GM19438 (cell line): ENCODE measurements around the gene GRM8.
"Not testable (repeated sequence)": the region's sequence is repeated elsewhere in the genome, so short reads cannot be mapped to it uniquely, and the experiment has no call there.

Experiments used
- ATAC-seq: cut with Tn5 transposase; IDR thresholded peaks from one replicate; pipeline ENCODE4 v1.9.1; 2021; ENCODE audit warnings: low read depth; ENCODE audit not compliant: unreplicated experiment

The GRM8 gene

DNA sequence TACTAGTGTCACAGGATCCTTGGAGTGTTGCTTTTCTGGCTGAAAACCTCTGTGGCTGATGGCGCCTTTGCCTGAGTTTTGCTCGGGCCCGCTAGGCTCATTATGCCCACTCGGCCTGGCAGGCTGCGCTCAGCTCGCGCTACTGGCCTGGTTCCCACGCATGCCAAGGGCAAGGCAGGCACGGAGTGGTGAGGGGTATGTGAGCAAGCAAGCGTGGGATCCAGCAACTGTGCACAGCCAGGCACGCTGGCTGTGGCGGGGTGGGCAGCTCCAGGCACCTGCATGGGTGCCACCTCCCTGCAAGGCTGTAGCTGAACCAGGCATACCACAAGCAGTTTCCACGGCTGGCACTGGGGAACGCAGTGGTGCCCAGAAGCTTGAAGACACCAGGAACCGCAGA, 562.6 kb downstream of the GRM8 start:
- no peak for ATAC-seq

DNA sequence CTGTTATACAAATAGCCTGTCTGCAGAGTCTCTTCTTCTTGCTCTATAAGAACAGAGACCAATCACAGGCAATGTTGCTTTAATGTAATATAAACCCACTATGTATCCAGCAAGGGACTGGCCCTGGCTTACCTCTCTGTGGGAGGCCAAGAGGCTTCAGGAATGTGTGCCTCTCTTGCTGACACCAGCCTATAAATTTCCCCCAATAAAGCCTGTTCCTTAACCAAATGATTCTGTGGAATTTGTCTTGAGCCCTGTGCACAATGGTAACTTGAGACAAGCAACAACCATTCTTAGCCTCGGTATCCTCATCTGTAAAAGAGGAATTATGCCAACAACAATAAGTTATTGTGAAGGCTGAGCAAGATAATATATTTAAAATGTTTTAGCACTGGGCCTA, 563.7 kb downstream of the GRM8 start:
- no peak for ATAC-seq

DNA sequence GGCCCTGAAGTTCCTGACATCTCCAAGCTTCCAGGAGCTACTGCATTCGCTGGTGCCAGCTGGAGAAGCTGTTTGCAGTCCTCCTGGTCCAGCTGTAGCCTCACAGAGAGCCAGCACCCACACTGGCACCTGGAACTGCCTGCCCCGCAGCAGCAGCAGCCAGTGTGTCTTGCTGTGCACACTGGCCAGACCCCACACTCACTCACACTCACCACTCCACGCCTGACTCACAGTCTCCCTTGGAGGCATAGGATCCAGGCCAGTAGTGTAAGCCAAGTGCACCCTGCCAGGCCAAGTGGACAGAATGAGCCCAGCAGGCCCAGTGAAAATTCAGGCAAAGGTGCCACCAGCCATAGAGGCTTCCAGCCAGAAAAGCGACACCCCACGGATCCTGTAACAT, 566.3 kb downstream of the GRM8 start:
- ATAC-seq: no peak

DNA sequence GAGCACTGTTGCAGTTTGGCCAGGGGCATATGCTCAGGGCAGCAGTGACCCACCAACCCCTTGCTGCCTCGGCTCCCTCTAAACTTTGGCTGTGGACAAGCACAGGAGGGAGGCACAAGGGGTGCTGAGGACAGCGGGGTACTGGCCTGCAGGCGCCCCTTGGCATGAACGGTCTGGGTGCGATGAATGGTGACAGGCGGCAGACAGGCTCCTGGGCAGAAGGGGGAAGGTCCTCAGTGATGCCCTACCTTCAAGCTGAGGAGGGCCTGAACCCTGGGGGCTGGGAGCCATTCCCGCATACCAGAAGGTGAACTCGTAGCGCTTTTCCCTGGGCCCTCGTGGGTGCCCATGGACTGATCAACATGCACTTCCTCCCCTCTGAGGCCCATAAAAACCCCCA, 567.1 kb downstream of the GRM8 start:
- no peak for ATAC-seq

DNA sequence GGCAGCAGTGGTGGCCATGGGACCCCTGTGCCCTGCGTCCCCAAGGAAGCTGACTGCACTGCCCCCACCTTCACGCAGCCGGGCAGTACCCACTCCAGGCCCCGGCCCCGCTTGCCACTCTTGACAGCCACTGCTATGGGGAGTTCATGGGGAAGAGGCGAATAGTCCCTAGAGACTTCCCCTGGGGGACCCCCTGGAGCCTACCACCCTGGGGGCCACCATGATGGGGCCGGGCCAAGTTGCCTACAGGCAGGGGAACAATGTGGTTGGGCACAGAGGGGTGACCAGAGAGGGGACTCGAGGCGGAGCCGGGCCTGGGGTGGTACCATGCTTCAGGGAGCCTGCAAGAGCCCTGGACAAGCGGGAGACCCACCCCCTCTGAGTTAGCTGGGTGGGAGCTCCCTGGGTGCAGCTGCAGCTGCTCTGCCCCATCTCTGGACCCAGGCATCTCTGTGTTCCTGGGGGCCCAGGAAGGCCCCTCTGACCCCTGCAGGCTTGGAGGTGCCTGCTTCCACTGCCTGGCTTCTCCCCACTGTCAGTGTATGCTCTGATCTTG, 567.6 kb downstream of the GRM8 start:
- no peak for ATAC-seq

DNA sequence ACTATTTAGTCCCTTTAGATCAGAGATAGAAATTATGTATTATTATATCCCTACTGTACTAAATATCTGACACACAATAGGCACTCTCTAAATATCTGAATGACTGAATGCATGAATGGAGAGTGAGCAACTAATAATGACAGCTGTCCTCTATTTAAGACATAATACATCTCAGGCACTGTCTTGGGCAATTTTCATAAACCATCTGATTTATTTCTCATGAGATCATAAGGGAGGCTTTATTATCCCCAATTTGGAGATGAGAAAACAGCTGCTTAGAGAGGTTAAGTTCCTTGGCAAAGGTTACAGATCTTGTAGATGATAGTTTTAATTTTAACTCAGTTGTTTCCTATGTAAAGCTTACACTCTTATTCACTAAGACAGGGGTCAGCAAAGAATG, 570.6 kb downstream of the GRM8 start:
- ATAC-seq: no peak

DNA sequence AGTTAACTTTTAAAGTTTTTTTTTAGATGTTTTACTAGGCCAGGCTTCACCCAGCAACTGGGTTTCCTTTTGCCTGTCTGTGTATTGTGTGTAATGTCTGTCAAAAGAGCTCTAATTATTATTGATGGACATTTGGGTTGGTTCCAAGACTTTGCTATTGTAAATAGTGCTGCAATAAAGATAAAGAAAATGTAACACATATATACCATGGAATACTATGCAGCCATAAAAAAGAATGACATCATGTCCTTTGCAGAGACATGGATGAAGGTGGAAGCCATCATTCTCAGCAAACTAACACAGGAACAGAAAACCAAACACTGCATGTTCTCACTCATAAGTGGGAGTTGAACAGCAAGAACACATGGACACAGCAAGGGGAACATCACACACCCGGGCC, 584.0 kb downstream of the GRM8 start:
- not testable (repeated sequence) for ATAC-seq

DNA sequence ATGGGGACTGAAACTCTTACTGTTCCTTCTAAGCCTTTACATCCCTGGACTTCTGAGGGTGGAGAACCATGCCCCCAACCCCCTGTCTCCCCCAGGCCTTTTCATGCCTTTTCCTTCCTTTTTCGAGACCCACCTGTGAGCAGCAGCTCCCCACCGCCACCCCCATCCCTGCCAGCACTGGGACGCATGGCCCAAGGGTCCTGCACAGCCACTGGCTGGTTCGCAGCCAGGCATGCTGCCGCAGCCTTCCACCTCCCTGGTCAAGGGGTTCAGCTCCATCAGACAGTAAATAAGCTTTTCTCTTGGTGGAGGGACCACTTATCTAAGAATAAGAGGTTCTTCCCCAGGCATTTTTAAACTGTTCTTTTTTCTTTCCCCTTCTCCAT, 584.4 kb downstream of the GRM8 start:
- no peak for ATAC-seq

DNA sequence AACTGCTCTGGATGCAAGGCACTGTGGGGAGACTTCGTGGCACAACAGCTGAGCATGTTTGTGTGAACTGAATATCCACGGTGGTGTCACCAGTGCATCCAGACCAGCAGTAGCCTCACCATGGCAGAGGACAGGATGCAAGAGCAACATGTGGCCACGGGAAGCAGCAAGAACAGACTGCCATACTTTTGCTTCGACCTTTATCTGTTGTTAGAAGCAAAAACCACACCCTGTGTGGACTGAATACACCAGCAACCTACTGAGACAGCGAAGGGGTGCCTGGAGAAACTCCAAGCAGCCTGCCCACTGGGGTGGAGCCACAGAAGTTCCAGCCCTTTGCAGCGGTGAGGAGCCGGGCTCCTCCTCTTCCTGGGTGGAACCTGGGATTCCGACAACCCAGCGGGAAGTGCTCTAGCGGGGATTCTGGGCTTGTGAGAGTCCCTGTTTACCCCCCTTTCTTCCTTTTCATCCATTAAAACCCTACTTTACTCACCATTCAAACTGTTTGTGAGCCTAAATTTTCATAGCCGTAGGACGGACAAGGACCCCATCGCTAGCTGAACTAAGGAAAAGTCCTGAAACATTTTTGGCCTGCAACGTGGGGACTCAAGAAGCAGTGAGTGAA, 584.9 kb downstream of the GRM8 start:
- no peak for ATAC-seq

DNA sequence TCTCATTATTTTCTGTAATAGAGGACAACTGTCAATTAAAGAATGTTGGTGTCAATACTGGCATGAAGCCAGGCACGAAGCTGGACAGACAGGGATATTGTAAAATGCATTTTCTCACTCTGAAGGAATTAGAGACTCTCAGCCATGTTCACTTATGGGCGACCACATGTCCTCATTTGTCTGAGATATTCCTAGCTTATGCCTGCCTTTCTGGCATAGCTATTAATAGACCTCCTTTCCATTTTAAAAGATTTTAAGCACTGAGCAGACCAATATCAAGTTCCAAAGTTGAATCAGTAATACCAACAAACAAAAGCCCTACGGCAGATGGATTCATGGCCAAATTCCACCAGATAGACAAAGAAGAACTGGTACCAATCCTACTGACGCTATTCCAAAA, 589.9 kb downstream of the GRM8 start:
- ATAC-seq: no peak

DNA sequence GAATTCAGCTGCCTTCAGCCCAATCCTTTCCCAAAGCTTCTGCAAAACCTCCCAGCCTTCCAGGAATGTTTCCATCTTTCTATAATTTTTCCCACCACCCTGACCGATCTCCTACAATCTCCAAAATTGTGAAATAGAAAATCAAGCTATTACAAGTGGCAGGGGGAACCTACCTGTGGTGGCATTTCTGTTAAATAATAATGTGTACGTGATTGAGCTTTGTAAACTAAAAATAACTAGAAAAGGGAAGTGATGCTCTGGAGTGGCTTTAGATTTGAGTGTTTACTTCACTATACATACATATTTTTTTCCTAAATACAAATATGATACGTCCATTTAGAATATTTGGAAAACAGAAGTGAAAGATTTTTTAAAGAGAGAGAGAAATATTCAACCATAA, 593.6 kb downstream of the GRM8 start:
- peak; percentile 78 for ATAC-seq

DNA sequence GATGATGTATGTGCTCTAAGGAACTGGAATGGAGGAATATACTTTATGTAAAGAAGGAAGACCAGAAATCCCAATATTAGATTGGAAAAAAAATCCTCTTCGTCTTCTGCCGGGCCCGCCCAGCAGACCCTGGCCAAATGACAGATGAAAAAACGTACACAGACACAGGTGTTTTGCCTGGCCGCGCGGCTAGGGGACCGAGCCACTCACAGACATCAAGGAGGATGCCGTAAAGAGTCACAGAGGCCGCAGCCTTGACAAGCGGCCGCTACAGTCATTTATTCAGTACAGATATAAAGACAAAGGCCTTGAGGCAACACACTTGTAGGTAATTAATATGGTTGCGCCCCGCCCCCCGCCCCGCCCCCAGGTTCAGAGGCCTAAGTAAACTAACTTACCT, 594.1 kb downstream of the GRM8 start:
- peak; percentile 14 for ATAC-seq

DNA sequence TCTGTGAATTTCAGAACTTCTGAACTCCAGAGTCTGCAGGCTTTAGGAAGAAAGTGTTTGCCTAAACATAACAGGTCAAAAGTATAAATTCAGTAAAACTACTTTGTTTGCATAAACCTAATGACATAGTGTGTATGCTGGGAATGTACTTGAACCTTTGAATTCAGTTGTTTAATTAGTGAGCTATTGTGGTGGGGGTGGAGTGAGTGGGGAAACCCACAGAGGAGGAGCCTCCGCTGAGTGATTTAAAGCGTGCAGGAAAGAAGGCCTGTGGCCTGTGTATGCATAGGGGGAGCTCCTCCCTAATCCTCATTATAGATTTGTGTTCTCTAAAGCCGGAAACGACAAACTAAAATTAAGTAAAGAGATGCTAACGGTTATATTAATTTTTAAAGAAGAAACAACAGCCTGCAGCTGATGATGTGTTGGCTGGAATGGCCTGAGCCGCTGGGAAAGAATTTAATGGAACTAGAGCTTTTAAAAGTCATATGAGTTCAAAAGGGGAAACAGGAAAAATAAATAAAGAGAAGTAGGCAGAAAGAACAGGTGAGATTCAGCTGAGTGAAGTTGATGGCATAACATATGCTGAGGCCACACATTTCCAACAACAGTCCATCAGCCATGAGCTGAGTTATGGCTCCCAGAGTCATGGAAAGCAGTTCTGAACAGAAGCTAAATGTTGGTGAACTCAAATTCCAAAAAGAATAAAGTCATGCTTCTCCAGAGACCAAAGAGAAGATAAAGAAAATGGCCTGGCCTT, 595.0 kb downstream of the GRM8 start:
- peak; percentile 82 for ATAC-seq

DNA sequence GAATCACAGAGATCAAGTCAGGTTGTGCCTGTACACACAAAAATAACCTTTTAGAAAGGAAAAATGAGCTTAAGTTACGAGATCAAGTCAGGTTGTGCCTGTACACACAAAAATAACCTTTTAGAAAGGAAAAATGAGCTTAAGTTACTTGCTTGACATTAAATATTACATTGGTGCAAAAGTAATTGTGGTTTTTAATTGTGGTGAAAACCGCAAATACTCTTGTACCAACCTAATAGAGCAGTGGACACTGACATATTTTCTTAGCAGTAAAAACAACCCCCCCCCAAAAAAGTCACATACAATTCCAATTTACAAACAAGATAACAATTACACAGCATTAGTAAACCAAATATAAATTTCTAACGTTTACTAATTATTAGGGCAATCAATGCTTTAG, 595.6 kb downstream of the GRM8 start:
- no peak for ATAC-seq

DNA sequence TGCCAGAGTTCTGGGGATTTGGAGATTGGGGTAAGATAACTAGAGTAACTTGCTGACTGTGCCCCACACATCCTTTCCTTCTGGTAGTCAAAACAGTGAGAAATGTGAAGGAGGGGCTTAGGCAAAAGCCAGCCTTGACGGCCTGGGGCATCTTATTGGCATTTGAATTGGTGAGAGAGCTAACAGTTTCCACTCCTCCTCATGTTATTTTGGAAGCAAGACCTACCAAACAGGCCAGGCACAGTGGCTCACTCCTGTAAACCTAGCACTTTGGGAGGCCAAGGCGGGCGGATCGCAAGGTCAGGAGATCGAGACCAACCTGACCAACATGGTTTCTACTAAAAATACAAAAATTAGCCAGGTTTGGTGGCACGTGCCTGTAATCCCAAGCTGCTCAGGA, 596.6 kb downstream of the GRM8 start:
- no peak for ATAC-seq

DNA sequence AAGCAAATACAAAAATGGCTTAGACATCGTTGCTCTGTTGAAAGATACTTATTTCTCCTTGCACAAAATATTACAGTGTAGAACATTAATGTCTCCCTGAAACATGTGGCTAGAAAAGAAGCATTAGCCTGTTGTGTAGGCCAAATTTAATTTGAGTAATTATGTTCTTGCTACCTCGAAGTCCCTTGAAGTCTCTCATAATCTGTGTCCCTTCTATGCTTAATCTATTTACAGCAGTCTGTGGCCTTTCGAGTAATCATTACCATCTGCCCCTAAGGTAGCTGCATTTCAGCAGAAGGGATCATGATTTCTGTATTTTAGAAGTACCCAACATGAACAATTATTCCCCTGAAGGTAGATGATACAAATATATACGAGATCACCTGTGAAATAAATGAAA, 615.2 kb downstream of the GRM8 start:
- no peak for ATAC-seq

DNA sequence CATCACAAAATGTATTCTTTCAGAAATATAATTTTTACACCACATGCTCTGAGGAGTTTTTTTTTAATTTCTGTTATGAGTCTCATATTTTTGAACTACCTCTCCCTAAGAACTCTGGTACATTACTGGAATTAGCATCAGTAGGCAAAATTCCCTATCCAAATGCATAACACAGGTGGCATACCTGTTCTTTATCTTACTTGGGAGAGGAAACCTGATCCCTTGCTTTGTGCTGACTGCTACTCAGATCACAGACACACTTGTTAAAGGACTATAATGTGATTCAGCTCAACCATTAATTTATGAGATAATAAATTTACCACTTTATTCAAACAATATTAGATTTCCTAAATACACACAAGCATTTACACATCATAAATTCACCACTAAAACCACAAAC, 617.2 kb downstream of the GRM8 start:
- no peak for ATAC-seq

DNA sequence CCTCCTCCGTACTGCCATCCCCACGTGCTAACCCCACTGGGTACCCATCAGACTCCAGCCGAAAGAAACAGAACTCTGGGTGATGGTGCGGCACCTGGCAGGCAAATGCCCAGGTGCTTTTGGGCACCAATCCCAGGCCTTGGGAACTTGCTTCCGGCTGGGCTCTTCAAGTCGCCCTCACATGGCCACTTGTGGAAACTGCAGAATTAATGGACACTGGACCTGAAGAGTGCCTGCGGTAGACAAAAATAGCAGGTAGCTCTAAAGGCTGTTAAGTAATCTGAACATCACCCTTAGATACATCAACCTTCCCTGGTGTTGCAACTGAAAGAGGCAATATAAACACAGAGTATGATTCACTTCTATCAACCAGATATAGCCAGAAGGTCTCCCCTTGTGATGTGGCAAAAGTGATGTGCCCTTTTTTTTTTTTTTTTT, 644.4 kb downstream of the GRM8 start:
- ATAC-seq: no peak

DNA sequence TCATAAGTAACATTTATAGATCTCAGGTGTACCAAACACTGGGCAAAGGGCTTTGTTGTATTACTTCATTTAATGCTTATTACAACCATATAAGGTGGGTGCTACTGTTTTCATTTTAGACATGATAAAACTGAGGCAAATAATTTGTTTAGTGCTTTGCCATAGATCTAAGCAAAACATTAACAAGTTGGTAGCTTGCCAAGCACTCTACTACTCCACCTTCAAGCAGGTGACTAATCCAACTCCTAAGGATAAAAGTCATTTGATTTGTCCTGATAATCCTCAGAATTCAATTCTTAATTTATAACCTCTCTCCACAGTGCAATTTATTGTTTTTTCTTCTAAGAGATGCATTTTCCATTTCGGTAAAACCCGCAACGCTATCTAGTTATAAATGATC, 646.4 kb downstream of the GRM8 start:
- ATAC-seq: no peak

DNA sequence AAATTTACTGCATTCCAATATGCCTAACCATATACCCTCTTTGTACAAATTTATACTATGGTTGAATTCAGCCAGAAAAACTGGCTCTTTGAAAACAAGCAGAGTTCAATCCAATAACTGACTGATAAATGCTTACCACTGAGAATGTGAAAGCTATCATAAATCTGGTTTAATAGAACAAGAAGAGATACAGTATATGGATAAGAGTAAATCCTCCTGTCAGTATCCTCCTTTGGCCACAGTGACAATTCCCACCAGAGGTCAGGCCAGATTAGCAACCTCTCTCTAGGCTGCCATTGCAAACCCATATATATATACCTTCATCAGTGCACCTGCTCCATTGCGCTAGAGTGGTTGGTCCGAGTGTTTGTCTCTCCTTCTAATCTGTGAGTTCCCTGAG, 647.2 kb downstream of the GRM8 start:
- no peak for ATAC-seq

DNA sequence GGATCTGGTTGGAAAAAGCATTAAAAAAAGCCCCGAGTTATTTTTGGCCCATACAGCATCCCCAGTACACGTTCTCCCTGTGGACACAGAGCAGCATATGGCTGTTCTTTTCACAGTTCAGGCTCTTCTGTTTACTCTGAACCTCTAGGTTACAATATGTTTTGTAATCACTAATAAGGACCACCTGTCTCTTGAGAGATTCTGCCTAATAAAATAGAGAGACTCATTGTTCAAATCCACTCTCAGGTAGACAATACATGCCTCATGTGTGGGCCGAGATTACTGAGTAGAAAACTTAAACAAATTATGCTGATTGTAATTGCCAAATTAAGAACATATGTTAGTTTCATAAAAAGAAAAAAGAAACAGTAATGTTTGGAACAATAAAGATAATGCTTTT, 647.7 kb downstream of the GRM8 start:
- ATAC-seq: no peak

DNA sequence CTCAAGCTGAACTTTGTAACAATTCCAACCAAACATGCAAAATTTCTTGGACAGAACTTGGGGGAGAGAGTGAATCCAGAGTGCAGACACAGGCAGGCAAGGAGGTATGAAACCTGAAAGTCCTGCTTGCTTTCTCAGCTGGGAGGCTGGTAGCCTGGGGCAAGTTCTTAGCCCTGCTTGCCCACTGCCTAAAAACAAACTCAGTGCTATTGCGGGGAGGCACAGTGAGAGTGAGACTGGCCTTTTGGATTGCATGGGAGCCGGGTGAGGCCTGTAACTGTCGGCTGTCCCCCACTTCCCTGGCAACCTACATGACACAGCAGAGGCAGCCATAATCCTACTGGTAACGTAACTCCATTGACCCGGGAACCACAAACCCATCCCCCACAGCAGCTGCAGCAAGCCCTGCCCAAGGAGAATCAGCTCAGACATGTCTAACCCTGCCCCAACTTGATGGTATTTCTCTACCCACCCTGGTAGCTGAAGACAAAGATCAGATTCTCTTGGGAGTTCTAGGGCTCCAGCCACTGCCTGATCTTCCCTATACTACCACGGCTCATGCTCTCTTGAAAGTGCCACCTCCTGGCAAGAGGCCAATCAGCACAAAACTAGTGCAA, 663.6 kb downstream of the GRM8 start:
- ATAC-seq: no peak
